BLaER1 (cell line): Measurements from ENCODE around the gene ROMO1.
"Not testable (repeated sequence)": the region's sequence is repeated elsewhere in the genome, so short reads cannot be mapped to it uniquely, and the experiment has no call there.

Experiments
- H3K27ac ChIP-seq: shearing (Covaris generic); formaldehyde crosslinking; 2 replicates; pipeline ENCODE4 v1.8.1; 2022
- H3K27me3 ChIP-seq: shearing (Covaris generic); formaldehyde crosslinking; 2 replicates; pipeline ENCODE4 v1.8.1; 2022
- H3K36me3 ChIP-seq: shearing (Covaris generic); formaldehyde crosslinking; 2 replicates; pipeline ENCODE4 v1.8.1; 2022
- H3K4me1 ChIP-seq: shearing (Covaris generic); formaldehyde crosslinking; 2 replicates; pipeline ENCODE4 v1.8.1; 2022
- H3K4me2 ChIP-seq: shearing (Covaris generic); formaldehyde crosslinking; 2 replicates; pipeline ENCODE4 v1.8.1; 2022
- H3K4me3 ChIP-seq: shearing (Covaris generic); formaldehyde crosslinking; 2 replicates; pipeline ENCODE4 v1.8.1; 2022
- H3K9ac ChIP-seq: shearing (Covaris generic); formaldehyde crosslinking; 2 replicates; pipeline ENCODE4 v1.8.1; 2022
- H3K9me3 ChIP-seq: shearing (Covaris generic); formaldehyde crosslinking; 2 replicates; pipeline ENCODE4 v1.8.1; 2022
- H4K20me1 ChIP-seq: shearing (Covaris generic); formaldehyde crosslinking; 2 replicates; pipeline ENCODE4 v1.8.1; 2022
- Cebpa-rat ChIP-seq: shearing (Covaris generic); IDR thresholded peaks from 2 replicates; pipeline ENCODE4 v1.8.1; 2022

Gene ROMO1

DNA sequence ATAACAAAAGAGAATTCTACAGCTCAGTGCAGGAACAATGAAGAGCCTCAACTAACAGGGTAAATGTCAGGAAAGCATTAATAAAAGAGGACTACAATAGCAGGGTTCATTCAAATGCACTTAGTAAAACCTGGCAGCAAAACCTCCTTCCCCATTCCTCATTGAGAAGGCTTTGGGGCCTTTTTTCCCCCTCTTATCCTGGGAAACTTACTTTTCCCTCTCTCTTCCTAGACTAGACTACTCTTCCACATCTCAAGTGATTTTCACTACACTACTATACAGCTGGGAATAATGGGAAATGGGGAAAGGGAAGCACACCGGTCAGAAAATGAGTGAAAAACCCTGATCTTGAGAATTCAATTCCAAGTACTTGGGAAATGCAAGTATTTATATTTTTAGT lies 10.1 kb downstream of the ROMO1 start:
- TF ChIP-seq Cebpa-rat: no peak
- Histone ChIP-seq H3K4me3 (no peak overlapping the region), H3K36me3 (peaks cover 97% of the 10 kb centered on the region), H3K27me3 (no peaks in the 10 kb centered on the region), H3K9ac (no peak overlapping the region), H4K20me1 (peaks cover 100% of the 10 kb centered on the region), H3K27ac (no peak overlapping the region), H3K4me1 (peaks cover 8% of the 10 kb centered on the region), H3K9me3 (no peaks in the 10 kb centered on the region), H3K4me2 (no peak overlapping the region)

- no peak for TF ChIP-seq Cebpa-rat
- no peak overlapping the region for H3K4me3 ChIP-seq
- H3K36me3 ChIP-seq: peaks cover 97% of the 10 kb centered on the region
- H3K9me3 ChIP-seq: no peaks in the 10 kb centered on the region
- no peak overlapping the region for H3K27ac ChIP-seq
- peaks cover 16% of the 10 kb centered on the region for H3K4me1 ChIP-seq
- H3K4me2 ChIP-seq: no peak overlapping the region
- no peaks in the 10 kb centered on the region for H3K27me3 ChIP-seq
- peaks cover 100% of the 10 kb centered on the region for H4K20me1 ChIP-seq
- H3K9ac ChIP-seq: no peak overlapping the region
Observed at GRCh38 chr20:35710039-35710438, 10.8 kb downstream of the ROMO1 start.

DNA sequence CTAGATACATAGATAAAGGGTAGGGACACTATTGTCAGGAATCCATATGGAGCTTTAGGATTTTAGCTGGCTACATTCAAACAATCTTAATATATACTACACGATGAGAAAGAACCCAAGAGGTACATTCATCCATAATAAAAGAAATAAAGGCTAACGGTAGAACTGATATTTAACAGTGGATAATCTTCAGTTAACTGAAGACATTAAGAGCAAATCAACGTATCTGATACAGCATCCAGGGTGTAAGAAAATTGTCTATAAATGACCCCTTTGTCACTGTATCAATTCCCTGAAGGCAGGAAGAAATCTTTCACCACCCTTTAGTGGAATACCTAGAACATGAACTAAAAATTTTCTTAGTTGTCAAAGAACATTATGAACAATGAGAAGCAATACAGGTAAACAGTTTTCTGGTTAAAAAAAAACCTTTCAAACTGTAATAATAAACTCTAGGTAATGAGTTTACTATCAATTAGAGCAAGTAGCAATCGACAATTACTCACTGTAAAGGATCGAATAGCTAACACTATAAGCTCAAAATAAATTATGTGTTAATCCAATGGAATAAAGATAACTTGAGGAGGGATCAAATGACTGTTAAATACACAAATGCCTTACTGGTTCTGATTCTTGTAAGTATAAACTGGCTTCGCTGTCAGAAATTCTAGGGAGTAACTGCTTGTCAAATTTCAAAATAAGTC lies 11.8 kb downstream of the ROMO1 start:
- Histone ChIP-seq H3K9ac (no peak overlapping the region), H3K36me3 (peaks cover 97% of the 10 kb centered on the region), H3K9me3 (no peaks in the 10 kb centered on the region), H3K27ac (no peak overlapping the region), H4K20me1 (peaks cover 100% of the 10 kb centered on the region), H3K4me1 (peaks cover 26% of the 10 kb centered on the region), H3K27me3 (no peaks in the 10 kb centered on the region), H3K4me3 (no peak overlapping the region), H3K4me2 (no peak overlapping the region)
- no peak for TF ChIP-seq Cebpa-rat

GRCh38 chr20:35711588-35712209 lies 12.5 kb downstream of the ROMO1 start:
- Histone ChIP-seq H3K4me2 (no peak overlapping the region), H3K4me1 (peaks cover 30% of the 10 kb centered on the region), H3K27ac (no peak overlapping the region), H4K20me1 (peaks cover 100% of the 10 kb centered on the region), H3K27me3 (no peaks in the 10 kb centered on the region), H3K4me3 (no peak overlapping the region), H3K36me3 (peaks cover 97% of the 10 kb centered on the region), H3K9me3 (no peaks in the 10 kb centered on the region), H3K9ac (no peak overlapping the region)
- no peak for TF ChIP-seq Cebpa-rat

GRCh38 chr20:35713120-35713519 lies 13.9 kb downstream of the ROMO1 start:
- Histone ChIP-seq H3K36me3 (peaks cover 97% of the 10 kb centered on the region), H3K4me1 (peaks cover 30% of the 10 kb centered on the region), H4K20me1 (peaks cover 100% of the 10 kb centered on the region)
- H3K27me3 ChIP-seq, H3K4me3 ChIP-seq, H3K9ac ChIP-seq, H3K27ac ChIP-seq, H3K9me3 ChIP-seq, H3K4me2 ChIP-seq: not testable (repeated sequence)
- 0 out of 2 replicates have a peak, but pooled peaks have one; percentile 8 for TF ChIP-seq Cebpa-rat

DNA sequence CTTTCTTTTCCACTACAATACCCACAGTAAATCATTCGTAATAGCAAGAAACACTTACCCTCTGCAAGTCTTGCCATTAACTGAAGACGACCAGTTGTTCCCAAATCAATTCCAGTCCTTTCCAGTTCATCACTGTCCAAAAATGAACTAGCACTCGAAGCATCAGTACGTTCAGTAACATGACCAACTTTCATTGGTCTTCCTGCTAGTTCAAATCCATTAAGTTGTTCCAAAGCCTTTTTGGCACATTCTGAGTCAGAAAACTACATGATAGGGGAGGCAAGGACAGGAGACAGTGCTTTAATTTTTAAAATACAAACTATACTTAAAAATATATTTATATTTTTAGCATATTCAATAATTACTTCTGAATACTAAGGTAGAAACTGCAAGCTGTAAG lies 14.9 kb downstream of the ROMO1 start:
- Histone ChIP-seq H3K36me3 (peaks cover 97% of the 10 kb centered on the region), H4K20me1 (peaks cover 100% of the 10 kb centered on the region), H3K4me2 (no peak overlapping the region), H3K9me3 (no peaks in the 10 kb centered on the region), H3K4me3 (no peak overlapping the region), H3K27me3 (no peaks in the 10 kb centered on the region), H3K9ac (no peak overlapping the region), H3K4me1 (peaks cover 30% of the 10 kb centered on the region), H3K27ac (no peak overlapping the region)
- no peak for TF ChIP-seq Cebpa-rat

GRCh38 chr20:35715652-35716051 lies 16.4 kb downstream of the ROMO1 start:
- H3K4me1 ChIP-seq: peaks cover 30% of the 10 kb centered on the region
- peaks cover 100% of the 10 kb centered on the region for H4K20me1 ChIP-seq

GRCh38 chr20:35716330-35716729 lies 17.1 kb downstream of the ROMO1 start:
- Histone ChIP-seq H3K9ac (no peak overlapping the region), H3K27me3 (no peaks in the 10 kb centered on the region), H3K4me2 (no peak overlapping the region), H3K4me3 (no peak overlapping the region), H3K4me1 (peaks cover 30% of the 10 kb centered on the region), H3K9me3 (no peaks in the 10 kb centered on the region), H3K36me3 (peaks cover 97% of the 10 kb centered on the region), H4K20me1 (peaks cover 100% of the 10 kb centered on the region), H3K27ac (no peak overlapping the region)
- no peak for TF ChIP-seq Cebpa-rat

More at GRCh38 chr20:35715652-35716051, 16.4 kb downstream of the ROMO1 start:
- TF ChIP-seq Cebpa-rat: no peak
- H3K36me3 ChIP-seq: peaks cover 97% of the 10 kb centered on the region
- H3K9me3 ChIP-seq: no peaks in the 10 kb centered on the region
- H3K9ac ChIP-seq: no peak overlapping the region
- H3K27me3 ChIP-seq: no peaks in the 10 kb centered on the region
- no peak overlapping the region for H3K4me2 ChIP-seq
- H3K4me3 ChIP-seq: no peak overlapping the region
- no peak overlapping the region for H3K27ac ChIP-seq

GRCh38 chr20:35718321-35718720 lies 19.1 kb downstream of the ROMO1 start:
- not testable (repeated sequence) for H3K9ac ChIP-seq, H3K4me3 ChIP-seq, H3K27me3 ChIP-seq, H3K27ac ChIP-seq, H3K9me3 ChIP-seq, H3K4me2 ChIP-seq
- H3K36me3 ChIP-seq: peaks cover 100% of the 10 kb centered on the region
- H3K4me1 ChIP-seq: peaks cover 30% of the 10 kb centered on the region
- peaks cover 100% of the 10 kb centered on the region for H4K20me1 ChIP-seq

DNA sequence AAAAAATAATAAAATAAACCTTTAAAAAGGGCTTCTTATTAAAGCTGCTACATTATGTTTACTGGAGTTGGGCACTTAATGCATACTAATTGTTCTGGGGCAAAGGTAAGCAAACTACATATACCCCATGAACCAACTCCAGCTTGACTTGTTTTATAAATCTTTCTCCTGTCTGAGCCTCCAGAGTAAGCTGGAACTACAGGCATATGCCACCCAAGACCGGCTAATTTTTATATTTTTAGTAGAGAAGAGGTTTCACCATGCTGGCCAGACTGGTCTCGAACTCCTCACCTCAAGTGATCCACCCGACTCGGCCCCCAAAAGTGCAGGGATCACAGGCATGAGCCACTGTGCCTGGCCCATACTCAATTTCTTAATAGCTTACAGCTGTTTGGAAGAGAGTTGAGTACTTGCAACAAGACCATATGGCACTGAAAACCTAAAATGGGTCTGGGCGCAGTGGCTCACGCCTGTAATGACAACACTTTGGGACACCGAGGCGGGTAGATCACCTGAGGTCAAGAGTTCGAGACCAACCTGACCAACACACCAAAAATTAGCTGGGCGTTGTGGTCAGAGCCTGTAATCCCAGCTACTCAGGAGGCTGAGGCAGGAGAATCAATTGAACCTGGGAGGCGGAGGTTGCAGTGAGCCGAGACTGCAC lies 19.9 kb downstream of the ROMO1 start:
- no peak overlapping the region for H3K4me2 ChIP-seq
- H3K36me3 ChIP-seq: peaks cover 100% of the 10 kb centered on the region
- no peak overlapping the region for H3K4me3 ChIP-seq
- no peaks in the 10 kb centered on the region for H3K27me3 ChIP-seq
- H3K9me3 ChIP-seq: no peaks in the 10 kb centered on the region
- H4K20me1 ChIP-seq: peaks cover 100% of the 10 kb centered on the region
- no peak overlapping the region for H3K27ac ChIP-seq
- TF ChIP-seq Cebpa-rat: no peak
- H3K9ac ChIP-seq: no peak overlapping the region
- H3K4me1 ChIP-seq: peaks cover 24% of the 10 kb centered on the region
